ENCODE measurements around the gene CD93.

CD93 gene

GRCh38 chr20:23094927-23095326, 8.8 kb upstream of the CD93 start:
- H3K4ac ChIP-seq (ENCODE audit: low read length) = no peak overlapping the region
- no peak overlapping the region for H3K27ac ChIP-seq (replicated peaks; ENCODE audit: low read length)
- no peaks in the 10 kb centered on the region for H3K27me3 ChIP-seq (ENCODE audit: control insufficient read depth in 3 of 3, insufficient read depth in 3 of 3, low read depth in 1 of 3, low read length in 3 of 3)
- H2BK15ac ChIP-seq (ENCODE audit: low read length) = no peak overlapping the region
- no peaks in the 10 kb centered on the region for H3K36me3 ChIP-seq (replicated peaks in 1 of 2; ENCODE audit: control insufficient read depth in 2 of 2, insufficient read depth in 2 of 2, low read length in 2 of 2)
- H3K4me2 ChIP-seq (ENCODE audit: insufficient read depth, low read length, poor library complexity, severe bottlenecking) = no peak overlapping the region
- DNase-seq (ENCODE audit: low spot score) = no peak
- H2BK5ac ChIP-seq (ENCODE audit: low read length) = no peak overlapping the region
- no peak overlapping the region for H3K18ac ChIP-seq (ENCODE audit: low read length)
- no peak overlapping the region for H2AK5ac ChIP-seq (ENCODE audit: low read depth, low read length)
- WGBS, 2 donors (ENCODE audit: extremely low coverage in 2 of 2, insufficient read length in 2 of 2, insufficient replicate concordance in 1 of 2) = no CpG with 5 or more reads among the region's 8 CpGs
- H3K9me3 ChIP-seq (replicated peaks in 1 of 2; ENCODE audit: control insufficient read depth in 2 of 2, insufficient read depth in 1 of 2, low read depth in 1 of 2, low read length in 2 of 2) = no peaks in the 10 kb centered on the region
- no peak overlapping the region for H3K23ac ChIP-seq (ENCODE audit: low read depth, low read length, poor library complexity)
- no peak overlapping the region for H2AFZ ChIP-seq (ENCODE audit: low read length)
- H2BK12ac ChIP-seq (ENCODE audit: low read length) = no peak overlapping the region
- no peaks in the 10 kb centered on the region for H3K79me1 ChIP-seq (ENCODE audit: low read depth, low read length)
- H4K91ac ChIP-seq (ENCODE audit: low read depth, low read length, poor library complexity) = no peak overlapping the region
- no peak overlapping the region for H2BK120ac ChIP-seq (ENCODE audit: low read depth, low read length)
- no peak overlapping the region for H4K8ac ChIP-seq (ENCODE audit: low read depth, low read length)
- H3K4me1 ChIP-seq (ENCODE audit: control insufficient read depth in 2 of 2, insufficient read depth in 1 of 2, low read depth in 1 of 2, low read length in 2 of 2) = peaks cover 0 to 4% of the 10 kb centered on the region in 2 donors
- no peak overlapping the region for H3K9ac ChIP-seq (ENCODE audit: low read depth, low read length, poor library complexity)
- no peak overlapping the region for H3K4me3 ChIP-seq (ENCODE audit: low read length in 2 of 2)
- H3K14ac ChIP-seq (ENCODE audit: low read length) = no peak overlapping the region

- Histone ChIP-seq H2BK5ac (ENCODE audit: low read length) (no peak overlapping the region), H3K23ac (ENCODE audit: low read depth, low read length, poor library complexity) (no peak overlapping the region), H2AFZ (ENCODE audit: low read length) (peak overlapping the region; percentile 11), H4K8ac (ENCODE audit: low read depth, low read length) (no peak overlapping the region), H3K27ac (replicated peaks; ENCODE audit: low read length) (no peak overlapping the region), H3K4me1 (ENCODE audit: control insufficient read depth in 2 of 2, insufficient read depth in 1 of 2, low read depth in 1 of 2, low read length in 2 of 2) (no peaks in the 10 kb centered on the region), H2BK15ac (ENCODE audit: low read length) (no peak overlapping the region), H3K4me2 (ENCODE audit: insufficient read depth, low read length, poor library complexity, severe bottlenecking) (no peak overlapping the region), H2BK12ac (ENCODE audit: low read length) (no peak overlapping the region), H3K14ac (ENCODE audit: low read length) (no peak overlapping the region), H3K36me3 (replicated peaks in 1 of 2; ENCODE audit: control insufficient read depth in 2 of 2, insufficient read depth in 2 of 2, low read length in 2 of 2) (no peaks in the 10 kb centered on the region), H3K9me3 (replicated peaks in 1 of 2; ENCODE audit: control insufficient read depth in 2 of 2, insufficient read depth in 1 of 2, low read depth in 1 of 2, low read length in 2 of 2) (no peaks in the 10 kb centered on the region), H4K91ac (ENCODE audit: low read depth, low read length, poor library complexity) (no peak overlapping the region), H3K9ac (ENCODE audit: low read depth, low read length, poor library complexity) (no peak overlapping the region), H3K27me3 (ENCODE audit: control insufficient read depth in 3 of 3, insufficient read depth in 3 of 3, low read depth in 1 of 3, low read length in 3 of 3) (no peaks in the 10 kb centered on the region), H2BK120ac (ENCODE audit: low read depth, low read length) (no peak overlapping the region), H3K18ac (ENCODE audit: low read length) (no peak overlapping the region), H3K79me1 (ENCODE audit: low read depth, low read length) (no peaks in the 10 kb centered on the region), H3K4ac (ENCODE audit: low read length) (no peak overlapping the region), H2AK5ac (ENCODE audit: low read depth, low read length) (no peak overlapping the region), H3K4me3 (ENCODE audit: low read length in 2 of 2) (no peak overlapping the region)
- no peak for DNase-seq (ENCODE audit: low spot score)
- no CpG with 5 or more reads among the region's 13 CpGs for WGBS, 2 donors (ENCODE audit: extremely low coverage in 2 of 2, insufficient read length in 2 of 2, insufficient replicate concordance in 1 of 2)
Measured at GRCh38 chr20:23094213-23094896, 8.2 kb upstream of the CD93 start.

GRCh38 chr20:23093613-23094012, 7.5 kb upstream of the CD93 start:
- no peak overlapping the region for H2AK5ac ChIP-seq (ENCODE audit: low read depth, low read length)
- no peak overlapping the region for H3K14ac ChIP-seq (ENCODE audit: low read length)

GRCh38 chr20:23092861-23093495, 6.9 kb upstream of the CD93 start:
- H3K79me1 ChIP-seq (ENCODE audit: low read depth, low read length) = no peaks in the 10 kb centered on the region
- H3K4me1 ChIP-seq (ENCODE audit: control insufficient read depth in 2 of 2, insufficient read depth in 1 of 2, low read depth in 1 of 2, low read length in 2 of 2) = no peaks in the 10 kb centered on the region
- H2AK5ac ChIP-seq (ENCODE audit: low read depth, low read length) = no peak overlapping the region

More at GRCh38 chr20:23093613-23094012, 7.5 kb upstream of the CD93 start:
- H4K91ac ChIP-seq (ENCODE audit: low read depth, low read length, poor library complexity) = no peak overlapping the region
- DNase-seq (ENCODE audit: low spot score) = no peak
- no peaks in the 10 kb centered on the region for H3K4me1 ChIP-seq (ENCODE audit: control insufficient read depth in 2 of 2, insufficient read depth in 1 of 2, low read depth in 1 of 2, low read length in 2 of 2)
- H2BK5ac ChIP-seq (ENCODE audit: low read length) = no peak overlapping the region
- no peak overlapping the region for H3K23ac ChIP-seq (ENCODE audit: low read depth, low read length, poor library complexity)
- H3K18ac ChIP-seq (ENCODE audit: low read length) = no peak overlapping the region
- no peak overlapping the region for H3K4me2 ChIP-seq (ENCODE audit: insufficient read depth, low read length, poor library complexity, severe bottlenecking)
- H2BK12ac ChIP-seq (ENCODE audit: low read length) = no peak overlapping the region
- H3K4ac ChIP-seq (ENCODE audit: low read length) = no peak overlapping the region
- no peak overlapping the region for H3K27ac ChIP-seq (replicated peaks; ENCODE audit: low read length)
- no peaks in the 10 kb centered on the region for H3K9me3 ChIP-seq (replicated peaks in 1 of 2; ENCODE audit: control insufficient read depth in 2 of 2, insufficient read depth in 1 of 2, low read depth in 1 of 2, low read length in 2 of 2)
- no peak overlapping the region for H3K4me3 ChIP-seq (ENCODE audit: low read length in 2 of 2)
- H2AFZ ChIP-seq (ENCODE audit: low read length) = no peak overlapping the region
- H4K8ac ChIP-seq (ENCODE audit: low read depth, low read length) = no peak overlapping the region
- no peak overlapping the region for H2BK120ac ChIP-seq (ENCODE audit: low read depth, low read length)
- no peaks in the 10 kb centered on the region for H3K79me1 ChIP-seq (ENCODE audit: low read depth, low read length)
- no CpG with 5 or more reads among the region's 3 CpGs for WGBS, 2 donors (ENCODE audit: extremely low coverage in 2 of 2, insufficient read length in 2 of 2, insufficient replicate concordance in 1 of 2)
- no peaks in the 10 kb centered on the region for H3K27me3 ChIP-seq (ENCODE audit: control insufficient read depth in 3 of 3, insufficient read depth in 3 of 3, low read depth in 1 of 3, low read length in 3 of 3)
- H2BK15ac ChIP-seq (ENCODE audit: low read length) = no peak overlapping the region
- H3K9ac ChIP-seq (ENCODE audit: low read depth, low read length, poor library complexity) = no peak overlapping the region
- no peaks in the 10 kb centered on the region for H3K36me3 ChIP-seq (replicated peaks in 1 of 2; ENCODE audit: control insufficient read depth in 2 of 2, insufficient read depth in 2 of 2, low read length in 2 of 2)

More at GRCh38 chr20:23092861-23093495, 6.9 kb upstream of the CD93 start:
- no peak overlapping the region for H3K9ac ChIP-seq (ENCODE audit: low read depth, low read length, poor library complexity)
- no peak overlapping the region for H2AFZ ChIP-seq (ENCODE audit: low read length)
- no peak overlapping the region for H3K14ac ChIP-seq (ENCODE audit: low read length)
- no peaks in the 10 kb centered on the region for H3K9me3 ChIP-seq (replicated peaks in 1 of 2; ENCODE audit: control insufficient read depth in 2 of 2, insufficient read depth in 1 of 2, low read depth in 1 of 2, low read length in 2 of 2)
- no CpG with 5 or more reads among the region's 7 CpGs for WGBS, 2 donors (ENCODE audit: extremely low coverage in 2 of 2, insufficient read length in 2 of 2, insufficient replicate concordance in 1 of 2)
- H3K4ac ChIP-seq (ENCODE audit: low read length) = no peak overlapping the region
- DNase-seq (ENCODE audit: low spot score) = no peak
- no peak overlapping the region for H2BK12ac ChIP-seq (ENCODE audit: low read length)
- H3K27me3 ChIP-seq (ENCODE audit: control insufficient read depth in 3 of 3, insufficient read depth in 3 of 3, low read depth in 1 of 3, low read length in 3 of 3) = no peaks in the 10 kb centered on the region
- no peak overlapping the region for H4K8ac ChIP-seq (ENCODE audit: low read depth, low read length)
- H2BK15ac ChIP-seq (ENCODE audit: low read length) = no peak overlapping the region
- no peak overlapping the region for H2BK5ac ChIP-seq (ENCODE audit: low read length)
- H3K4me3 ChIP-seq (ENCODE audit: low read length in 2 of 2) = no peak overlapping the region
- no peak overlapping the region for H4K91ac ChIP-seq (ENCODE audit: low read depth, low read length, poor library complexity)
- peak overlapping the region; percentile 73 for H2BK120ac ChIP-seq (ENCODE audit: low read depth, low read length)
- no peak overlapping the region for H3K27ac ChIP-seq (replicated peaks; ENCODE audit: low read length)
- H3K18ac ChIP-seq (ENCODE audit: low read length) = no peak overlapping the region
- H3K4me2 ChIP-seq (ENCODE audit: insufficient read depth, low read length, poor library complexity, severe bottlenecking) = no peak overlapping the region
- H3K36me3 ChIP-seq (replicated peaks in 1 of 2; ENCODE audit: control insufficient read depth in 2 of 2, insufficient read depth in 2 of 2, low read length in 2 of 2) = no peaks in the 10 kb centered on the region
- no peak overlapping the region for H3K23ac ChIP-seq (ENCODE audit: low read depth, low read length, poor library complexity)

Measured in neuronal stem cell (in vitro differentiated cells).